HG03520 (cell line): ENCODE results near the gene ERCC6L.

Experiments
- ATAC-seq: cut with Tn5 transposase; IDR thresholded peaks from one replicate; pipeline ENCODE4 v1.9.1; 2021; ENCODE audit warnings: mild to moderate bottlenecking, moderate library complexity; ENCODE audit not compliant: unreplicated experiment

The ERCC6L gene

GRCh38 chrX:72238721-72239475 is at the start of gene ERCC6L:
Gene ERCC6L (minus strand): TSS chrX:72239027. CDS start chrX:72238911, 116 bp downstream.
- ATAC-seq, result peak; percentile 87

DNA sequence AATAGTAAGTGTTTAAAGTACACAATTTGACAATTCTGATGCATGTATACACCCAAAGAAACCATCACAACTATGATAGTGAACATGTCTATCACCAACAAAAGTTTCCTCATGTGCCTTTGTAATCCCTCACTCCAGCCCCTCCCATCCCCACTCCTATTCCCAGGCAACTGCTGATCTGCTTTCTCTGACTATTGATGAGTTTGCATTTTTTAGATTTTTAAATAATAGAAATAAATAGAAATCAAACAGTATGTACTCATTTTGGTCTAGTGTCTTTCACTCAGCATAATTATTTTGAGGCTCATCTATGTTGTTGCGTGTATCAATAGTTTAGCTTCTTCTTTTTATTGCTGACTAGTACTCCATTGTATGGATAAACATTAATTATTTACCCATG is 43.5 kb upstream of the ERCC6L start:
- ATAC-seq, result no peak

- ATAC-seq, result no peak
Observed at GRCh38 chrX:72280321-72280845, 41.6 kb upstream of the ERCC6L start.

- peak; percentile 2 for ATAC-seq
Observed at GRCh38 chrX:72276478-72276953, 37.7 kb upstream of the ERCC6L start.

DNA sequence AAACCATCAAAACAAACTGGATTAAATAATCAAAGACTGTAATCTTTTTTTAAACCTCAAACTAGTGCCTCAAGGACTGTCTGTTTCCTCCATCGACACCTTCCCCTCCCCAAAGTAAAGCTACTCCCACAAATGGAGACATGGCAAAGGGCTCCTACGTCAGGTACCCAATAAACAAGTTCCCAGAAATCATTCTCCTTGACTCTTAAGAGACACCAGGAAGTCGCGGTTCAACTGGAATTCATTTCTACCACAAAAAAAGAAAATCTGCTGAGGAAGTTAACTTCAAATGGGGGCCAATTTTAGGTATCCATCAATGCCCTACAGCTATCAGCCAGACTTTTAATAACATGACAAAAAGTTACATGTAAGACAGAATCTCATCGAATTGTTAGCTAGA is 35.7 kb upstream of the ERCC6L start:
- ATAC-seq, result no peak

- ATAC-seq, result no peak
Observed at GRCh38 chrX:72273718-72274117, 34.9 kb upstream of the ERCC6L start.

- ATAC-seq, result no peak
Observed at GRCh38 chrX:72272868-72273267, 34.0 kb upstream of the ERCC6L start.

DNA sequence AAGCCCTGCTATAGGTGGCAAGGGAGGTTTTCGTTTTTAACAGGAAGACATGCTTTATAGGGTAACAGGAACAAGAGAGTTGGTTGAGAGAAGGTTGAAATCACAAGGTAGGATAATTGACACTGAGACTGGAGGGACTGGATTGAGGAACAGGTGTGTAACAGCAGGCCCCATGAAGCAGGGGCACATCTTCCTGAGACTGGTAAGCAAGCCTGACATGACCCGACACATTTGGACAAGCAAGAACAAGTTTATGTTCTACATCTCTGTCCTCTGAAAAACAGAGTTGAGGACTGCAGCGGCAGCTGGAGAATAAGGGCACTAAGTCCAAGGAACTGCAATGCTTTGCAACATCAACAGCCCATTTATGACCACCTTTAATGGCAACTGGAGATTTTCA is 33.0 kb upstream of the ERCC6L start:
- ATAC-seq, result no peak

GRCh38 chrX:72271091-72271788 is 32.4 kb upstream of the ERCC6L start:
- ATAC-seq, result no peak

GRCh38 chrX:72270316-72270866 is 31.6 kb upstream of the ERCC6L start:
- ATAC-seq, result no peak

DNA sequence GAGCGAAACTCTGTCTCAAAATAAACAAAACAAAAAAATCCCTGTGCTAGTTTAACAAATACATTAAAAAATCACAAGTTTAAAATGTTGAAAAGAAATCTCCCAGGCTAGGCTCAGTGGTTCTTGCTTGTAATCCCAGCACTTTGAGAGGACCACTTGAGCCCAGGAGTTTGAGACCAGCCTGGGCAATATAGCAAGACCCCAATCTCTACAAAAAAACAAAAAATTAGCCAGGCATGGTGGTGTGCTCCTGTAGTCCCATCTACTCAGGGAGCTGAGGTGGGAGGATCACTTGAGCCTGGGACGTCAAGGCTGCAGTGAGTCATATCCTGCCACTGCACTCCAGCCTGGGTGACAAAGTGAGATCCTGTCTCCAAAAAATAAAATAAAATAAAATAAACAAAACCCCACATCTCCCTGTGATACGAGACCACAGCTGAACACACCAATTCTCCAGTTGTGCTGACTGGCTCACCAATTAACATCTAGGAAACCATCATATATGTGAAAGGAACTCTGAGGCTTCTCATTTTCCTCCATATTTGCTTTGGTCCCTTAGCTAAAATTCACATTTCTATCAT is 30.9 kb upstream of the ERCC6L start:
- ATAC-seq, result no peak

GRCh38 chrX:72268597-72269365 is 30.0 kb upstream of the ERCC6L start:
- ATAC-seq, result no peak

GRCh38 chrX:72265263-72265662 is 26.4 kb upstream of the ERCC6L start:
- ATAC-seq, result no peak

GRCh38 chrX:72262077-72262476 is 23.2 kb upstream of the ERCC6L start:
- no peak for ATAC-seq

- no peak for ATAC-seq
Observed at GRCh38 chrX:72260448-72260847, 21.6 kb upstream of the ERCC6L start.

- ATAC-seq, result no peak
Observed at GRCh38 chrX:72258174-72258573, 19.3 kb upstream of the ERCC6L start.

DNA sequence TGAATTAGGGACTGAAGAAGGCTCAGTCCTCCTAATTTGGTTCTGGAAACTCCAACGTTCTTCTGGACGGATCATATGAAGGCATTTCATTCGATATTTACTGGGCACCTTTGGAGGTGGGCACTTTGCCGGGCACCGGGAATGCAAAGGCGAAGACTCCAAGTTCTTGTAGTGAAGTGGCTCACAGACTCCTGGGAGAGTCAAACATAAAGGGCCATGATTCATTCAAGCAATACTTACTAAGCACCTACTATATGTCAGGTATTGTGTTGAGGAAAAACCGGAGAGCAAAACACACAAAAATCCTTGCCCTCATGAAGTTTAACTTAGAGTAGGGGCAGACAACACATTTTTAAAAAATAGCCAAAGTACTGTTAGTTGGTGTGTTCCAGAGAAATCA is 17.0 kb upstream of the ERCC6L start:
- ATAC-seq, result no peak

DNA sequence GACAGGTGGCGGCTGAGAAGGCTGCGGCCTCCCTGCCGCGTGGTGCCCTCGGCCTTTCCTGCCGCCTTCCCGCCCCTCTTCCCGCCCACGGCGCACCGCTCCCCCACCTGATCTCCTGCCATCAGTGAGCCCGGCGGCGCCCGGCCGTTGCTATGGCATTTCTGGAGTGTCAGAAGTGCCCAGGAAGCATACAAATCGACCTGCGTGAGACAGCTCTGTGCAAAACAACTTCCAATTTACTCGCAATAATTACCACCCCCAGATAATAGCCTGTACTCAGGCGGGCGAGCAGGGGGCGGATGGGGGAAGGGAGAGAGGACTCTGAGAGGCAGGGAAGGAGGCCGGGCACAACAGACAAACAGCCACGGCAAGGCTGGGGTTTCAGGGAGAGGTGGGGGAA is 16.6 kb upstream of the ERCC6L start:
- ATAC-seq, result no peak

DNA sequence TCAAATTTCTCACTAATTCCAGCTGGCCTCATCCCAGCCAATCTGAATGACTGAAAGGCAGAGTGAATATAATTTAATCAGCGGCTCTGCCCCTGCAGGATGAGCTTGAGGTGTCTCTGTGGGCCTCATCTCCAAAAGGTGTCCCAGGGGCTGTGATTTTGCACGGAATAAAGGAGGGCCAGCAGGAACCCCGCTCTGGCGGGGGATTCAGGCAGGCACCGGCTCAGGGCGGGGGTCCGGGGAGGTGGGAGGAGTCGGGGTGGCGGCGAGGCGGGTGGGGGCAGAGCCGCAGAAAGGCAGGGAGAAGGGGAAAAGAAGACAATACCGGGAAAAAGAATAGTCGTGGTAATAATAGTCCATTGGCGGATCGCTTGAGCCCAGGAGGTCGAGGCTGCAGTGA is 16.0 kb upstream of the ERCC6L start:
- no peak for ATAC-seq

- ATAC-seq, result no peak
Observed at GRCh38 chrX:72253686-72254085, 14.9 kb upstream of the ERCC6L start.
